Measurements from ENCODE around the gene TBX3. TPM values are rescaled to one million over a fixed set of nuclear protein-coding genes. Genes with fewer than 3 reads are reported as not detected.

TBX3 gene
- polyA plus RNA-seq, 1 donor from 2014 or later, result not detected

DNA sequence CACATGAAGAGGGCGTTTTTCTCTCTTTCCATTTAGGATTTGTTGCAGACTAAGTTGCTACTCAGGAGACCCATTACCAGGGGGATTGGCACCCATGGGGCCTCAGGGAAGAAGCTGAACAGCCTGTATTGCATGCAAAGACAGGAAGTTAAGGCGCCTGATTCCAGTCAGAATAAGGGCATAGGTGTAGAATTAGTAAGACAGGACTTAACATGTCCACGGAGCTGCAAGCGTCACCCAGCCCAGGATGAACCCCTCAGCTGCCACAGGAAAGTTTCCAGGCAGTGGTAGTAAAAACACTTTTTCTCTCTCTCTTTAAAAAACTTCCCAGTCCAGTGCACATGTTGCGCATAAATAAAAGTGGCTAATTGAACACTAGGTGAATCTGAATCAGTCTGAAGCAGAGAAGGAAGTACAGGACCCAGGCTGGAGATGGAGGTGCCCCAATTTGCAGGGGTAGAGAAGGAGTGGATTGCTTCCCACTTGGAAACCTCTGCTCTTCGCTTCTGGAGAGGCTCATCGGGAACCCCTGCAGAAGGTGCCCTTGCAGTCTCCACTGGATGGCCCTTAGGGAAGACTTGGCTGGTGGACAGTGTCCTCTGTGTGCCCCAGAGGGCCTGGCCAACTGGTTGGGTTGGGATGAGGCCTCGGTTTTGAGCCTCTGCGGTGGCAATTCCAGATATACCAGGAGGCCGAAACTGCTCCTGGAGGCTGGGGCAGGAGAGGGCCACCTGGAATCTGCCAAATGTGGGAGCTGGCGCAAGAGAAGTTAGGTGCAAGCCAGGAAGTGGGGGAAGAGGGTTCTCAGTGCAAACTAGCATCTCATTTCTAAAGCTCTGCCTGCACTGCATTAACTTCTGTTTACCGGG lies 10.7 kb upstream of the TBX3 start:
- no peaks in the 10 kb centered on the region for H3F3A ChIP-seq (ENCODE audit: insufficient read depth, low read length, poor library complexity, severe bottlenecking)
- no peak overlapping the region for H3K9ac ChIP-seq (ENCODE audit: low read length)
- no peak overlapping the region for H3K4me2 ChIP-seq (ENCODE audit: low read length)
- H3K27me3 ChIP-seq (ENCODE audit: insufficient read depth, low read depth, low read length), result peaks cover 100% of the 10 kb centered on the region
- H2AFZ ChIP-seq (ENCODE audit: low read depth, low read length), result no peak overlapping the region
- H3K9me3 ChIP-seq (ENCODE audit: low read length), result no peaks in the 10 kb centered on the region
- TF ChIP-seq TAF1 (IDR thresholded peaks at IDR 0.05; ENCODE audit: low read depth), result no peak
- H3K36me3 ChIP-seq (ENCODE audit: insufficient read depth, low read length), result no peaks in the 10 kb centered on the region
- no peaks in the 10 kb centered on the region for H4K20me1 ChIP-seq (ENCODE audit: insufficient read depth)
- H3K9me2 ChIP-seq (ENCODE audit: insufficient read depth, low read length), result no peaks in the 10 kb centered on the region
- no peak overlapping the region for H3K4me3 ChIP-seq (ENCODE audit: low read length)
- H3K27ac ChIP-seq (ENCODE audit: low read length), result no peak overlapping the region
- H3K79me2 ChIP-seq (replicated peaks; ENCODE audit: insufficient read depth, low read length), result no peaks in the 10 kb centered on the region

DNA sequence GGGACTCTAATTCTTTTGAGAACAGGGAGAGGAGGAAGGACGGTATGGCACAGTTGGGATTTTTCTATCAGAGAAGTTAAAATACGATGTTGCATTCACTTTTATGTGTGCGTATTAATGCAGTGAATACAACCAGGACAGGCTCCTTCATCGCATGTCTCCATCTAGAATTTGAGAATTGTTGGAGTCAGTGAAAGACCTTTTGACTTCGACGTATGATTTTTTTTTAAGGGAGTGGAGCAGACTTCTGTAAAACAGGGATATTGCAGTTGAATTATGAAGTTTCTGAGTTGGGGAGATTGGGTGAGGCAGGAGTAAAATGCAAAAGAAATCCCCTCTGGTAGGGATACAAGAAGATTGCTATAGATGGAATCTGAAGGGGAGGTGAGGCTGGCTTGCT lies 9.6 kb upstream of the TBX3 start:
- no peaks in the 10 kb centered on the region for H3K9me2 ChIP-seq (ENCODE audit: insufficient read depth, low read length)
- no peaks in the 10 kb centered on the region for H3F3A ChIP-seq (ENCODE audit: insufficient read depth, low read length, poor library complexity, severe bottlenecking)
- H2AFZ ChIP-seq (ENCODE audit: low read depth, low read length), result no peak overlapping the region
- H3K27ac ChIP-seq (ENCODE audit: low read length), result no peak overlapping the region
- H3K9me3 ChIP-seq (ENCODE audit: low read length), result no peaks in the 10 kb centered on the region
- TF ChIP-seq MXI1 (conservative IDR thresholded peaks at IDR 0.05; ENCODE audit: poor library complexity, severe bottlenecking) (no peak), EZH2 (IDR thresholded peaks at IDR 0.05; ENCODE audit: borderline replicate concordance, insufficient read depth, low read length, poor library complexity, severe bottlenecking) (no peak)
- no peaks in the 10 kb centered on the region for H3K79me2 ChIP-seq (replicated peaks; ENCODE audit: insufficient read depth, low read length)
- H3K27me3 ChIP-seq (ENCODE audit: insufficient read depth, low read depth, low read length), result peaks cover 100% of the 10 kb centered on the region
- H3K4me3 ChIP-seq (ENCODE audit: low read length), result no peak overlapping the region
- no peak overlapping the region for H3K9ac ChIP-seq (ENCODE audit: low read length)
- no peaks in the 10 kb centered on the region for H4K20me1 ChIP-seq (ENCODE audit: insufficient read depth)
- H3K4me2 ChIP-seq (ENCODE audit: low read length), result no peak overlapping the region
- no peaks in the 10 kb centered on the region for H3K36me3 ChIP-seq (ENCODE audit: insufficient read depth, low read length)

DNA sequence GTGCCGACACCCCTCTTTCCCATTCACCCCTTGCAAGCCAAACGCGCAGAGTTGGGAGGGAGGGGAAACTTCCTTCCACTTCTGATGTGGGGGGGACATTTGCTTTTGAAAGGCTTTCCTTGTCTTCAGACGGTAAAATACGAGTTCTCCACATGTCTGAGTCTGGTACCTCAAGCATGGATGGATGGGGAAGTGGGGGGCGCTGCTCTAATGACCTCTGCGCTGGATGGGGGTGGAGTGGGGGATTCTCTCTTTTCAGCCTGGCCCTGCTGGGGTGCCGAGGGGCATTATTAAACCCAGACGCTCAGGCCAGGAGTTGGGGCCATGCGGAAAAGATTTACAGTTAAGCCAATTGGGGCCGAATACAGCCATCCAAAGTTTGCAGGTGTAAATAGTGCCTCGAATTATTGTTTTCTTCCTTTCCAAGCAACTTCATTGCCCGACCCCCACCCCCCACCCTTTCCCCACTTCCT lies 9.1 kb upstream of the TBX3 start:
- Histone ChIP-seq H3K4me2 (ENCODE audit: low read length) (no peak overlapping the region), H3K79me2 (replicated peaks; ENCODE audit: insufficient read depth, low read length) (no peaks in the 10 kb centered on the region), H3K9ac (ENCODE audit: low read length) (no peak overlapping the region), H3K27ac (ENCODE audit: low read length) (no peak overlapping the region), H3K4me3 (ENCODE audit: low read length) (no peak overlapping the region), H4K20me1 (ENCODE audit: insufficient read depth) (no peaks in the 10 kb centered on the region), H3K9me2 (ENCODE audit: insufficient read depth, low read length) (no peaks in the 10 kb centered on the region), H3F3A (ENCODE audit: insufficient read depth, low read length, poor library complexity, severe bottlenecking) (no peaks in the 10 kb centered on the region), H3K9me3 (ENCODE audit: low read length) (no peaks in the 10 kb centered on the region), H3K27me3 (ENCODE audit: insufficient read depth, low read depth, low read length) (peaks cover 100% of the 10 kb centered on the region), H3K36me3 (ENCODE audit: insufficient read depth, low read length) (no peaks in the 10 kb centered on the region), H2AFZ (ENCODE audit: low read depth, low read length) (no peak overlapping the region)
- TF ChIP-seq POLR2AphosphoS5 (IDR thresholded peaks at IDR 0.05) (no peak), EZH2 (IDR thresholded peaks at IDR 0.05; ENCODE audit: borderline replicate concordance, insufficient read depth, low read length, poor library complexity, severe bottlenecking) (peak; percentile 61), TAF1 (IDR thresholded peaks at IDR 0.05; ENCODE audit: low read depth) (no peak), MXI1 (conservative IDR thresholded peaks at IDR 0.05; ENCODE audit: poor library complexity, severe bottlenecking) (no peak), EP300 (conservative IDR thresholded peaks at IDR 0.05; ENCODE audit: poor library complexity, severe bottlenecking) (no peak)
- TF ChIP-seq, protein P1, sequence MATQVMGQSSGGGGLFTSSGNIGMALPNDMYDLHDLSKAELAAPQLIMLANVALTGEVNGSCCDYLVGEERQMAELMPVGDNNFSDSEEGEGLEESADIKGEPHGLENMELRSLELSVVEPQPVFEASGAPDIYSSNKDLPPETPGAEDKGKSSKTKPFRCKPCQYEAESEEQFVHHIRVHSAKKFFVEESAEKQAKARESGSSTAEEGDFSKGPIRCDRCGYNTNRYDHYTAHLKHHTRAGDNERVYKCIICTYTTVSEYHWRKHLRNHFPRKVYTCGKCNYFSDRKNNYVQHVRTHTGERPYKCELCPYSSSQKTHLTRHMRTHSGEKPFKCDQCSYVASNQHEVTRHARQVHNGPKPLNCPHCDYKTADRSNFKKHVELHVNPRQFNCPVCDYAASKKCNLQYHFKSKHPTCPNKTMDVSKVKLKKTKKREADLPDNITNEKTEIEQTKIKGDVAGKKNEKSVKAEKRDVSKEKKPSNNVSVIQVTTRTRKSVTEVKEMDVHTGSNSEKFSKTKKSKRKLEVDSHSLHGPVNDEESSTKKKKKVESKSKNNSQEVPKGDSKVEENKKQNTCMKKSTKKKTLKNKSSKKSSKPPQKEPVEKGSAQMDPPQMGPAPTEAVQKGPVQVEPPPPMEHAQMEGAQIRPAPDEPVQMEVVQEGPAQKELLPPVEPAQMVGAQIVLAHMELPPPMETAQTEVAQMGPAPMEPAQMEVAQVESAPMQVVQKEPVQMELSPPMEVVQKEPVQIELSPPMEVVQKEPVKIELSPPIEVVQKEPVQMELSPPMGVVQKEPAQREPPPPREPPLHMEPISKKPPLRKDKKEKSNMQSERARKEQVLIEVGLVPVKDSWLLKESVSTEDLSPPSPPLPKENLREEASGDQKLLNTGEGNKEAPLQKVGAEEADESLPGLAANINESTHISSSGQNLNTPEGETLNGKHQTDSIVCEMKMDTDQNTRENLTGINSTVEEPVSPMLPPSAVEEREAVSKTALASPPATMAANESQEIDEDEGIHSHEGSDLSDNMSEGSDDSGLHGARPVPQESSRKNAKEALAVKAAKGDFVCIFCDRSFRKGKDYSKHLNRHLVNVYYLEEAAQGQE (IDR thresholded peaks at IDR 0.05; ENCODE audit: borderline replicate concordance), result no peak
- TF ChIP-seq, protein P2, sequence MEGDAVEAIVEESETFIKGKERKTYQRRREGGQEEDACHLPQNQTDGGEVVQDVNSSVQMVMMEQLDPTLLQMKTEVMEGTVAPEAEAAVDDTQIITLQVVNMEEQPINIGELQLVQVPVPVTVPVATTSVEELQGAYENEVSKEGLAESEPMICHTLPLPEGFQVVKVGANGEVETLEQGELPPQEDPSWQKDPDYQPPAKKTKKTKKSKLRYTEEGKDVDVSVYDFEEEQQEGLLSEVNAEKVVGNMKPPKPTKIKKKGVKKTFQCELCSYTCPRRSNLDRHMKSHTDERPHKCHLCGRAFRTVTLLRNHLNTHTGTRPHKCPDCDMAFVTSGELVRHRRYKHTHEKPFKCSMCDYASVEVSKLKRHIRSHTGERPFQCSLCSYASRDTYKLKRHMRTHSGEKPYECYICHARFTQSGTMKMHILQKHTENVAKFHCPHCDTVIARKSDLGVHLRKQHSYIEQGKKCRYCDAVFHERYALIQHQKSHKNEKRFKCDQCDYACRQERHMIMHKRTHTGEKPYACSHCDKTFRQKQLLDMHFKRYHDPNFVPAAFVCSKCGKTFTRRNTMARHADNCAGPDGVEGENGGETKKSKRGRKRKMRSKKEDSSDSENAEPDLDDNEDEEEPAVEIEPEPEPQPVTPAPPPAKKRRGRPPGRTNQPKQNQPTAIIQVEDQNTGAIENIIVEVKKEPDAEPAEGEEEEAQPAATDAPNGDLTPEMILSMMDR (IDR thresholded peaks at IDR 0.05; ENCODE audit: poor library complexity, severe bottlenecking), result no peak
